ENCODE results near the gene GNE. TPM values are rescaled to one million over a fixed set of nuclear protein-coding genes. Genes with fewer than 3 reads are reported as not detected.

The GNE gene
- total and polyA plus RNA-seq, 10 donors, result 3.6 to 24.6 (median 15.6) TPM

DNA sequence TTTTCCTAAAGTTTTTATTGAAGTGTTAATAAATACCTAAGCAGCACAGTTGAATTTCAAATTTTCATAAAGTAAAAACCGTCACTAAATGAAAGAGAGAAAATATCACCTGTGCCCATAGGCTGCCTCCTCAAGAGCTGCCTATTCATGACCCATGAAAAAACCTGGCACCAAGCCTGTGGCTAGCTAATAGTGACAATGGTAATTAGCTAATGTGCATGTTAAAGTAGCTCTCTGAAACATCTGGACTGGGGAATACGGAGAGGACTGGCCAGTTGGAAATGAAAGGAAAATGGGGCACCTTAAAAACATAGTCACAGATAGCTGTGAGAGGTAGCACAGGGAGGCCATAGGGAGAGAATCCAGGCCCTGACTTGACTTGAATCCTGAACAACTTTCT, 5.4 kb upstream of the GNE start:
- Histone ChIP-seq H3K27me3 (replicated peaks in 1 of 7) (no peaks in the 10 kb centered on the region), H3K36me3 (peaks cover 0 to 6% (median 0%) of the 10 kb centered on the region in 6 donors), H3K27ac (no peak overlapping the region), H3K4me3 (no peak overlapping the region), H3K9me3 (no peaks in the 10 kb centered on the region), H3K4me1 (peaks cover 0 to 8% (median 5%) of the 10 kb centered on the region in 6 donors)
- intact Hi-C loops (cut with DNase I; ENCODE audit: low total_unique reads), result no loop called here
- no peak for DNase-seq
- TF ChIP-seq POLR2A (IDR thresholded peaks at IDR 0.05), result no peak
- TF ChIP-seq, protein P1, sequence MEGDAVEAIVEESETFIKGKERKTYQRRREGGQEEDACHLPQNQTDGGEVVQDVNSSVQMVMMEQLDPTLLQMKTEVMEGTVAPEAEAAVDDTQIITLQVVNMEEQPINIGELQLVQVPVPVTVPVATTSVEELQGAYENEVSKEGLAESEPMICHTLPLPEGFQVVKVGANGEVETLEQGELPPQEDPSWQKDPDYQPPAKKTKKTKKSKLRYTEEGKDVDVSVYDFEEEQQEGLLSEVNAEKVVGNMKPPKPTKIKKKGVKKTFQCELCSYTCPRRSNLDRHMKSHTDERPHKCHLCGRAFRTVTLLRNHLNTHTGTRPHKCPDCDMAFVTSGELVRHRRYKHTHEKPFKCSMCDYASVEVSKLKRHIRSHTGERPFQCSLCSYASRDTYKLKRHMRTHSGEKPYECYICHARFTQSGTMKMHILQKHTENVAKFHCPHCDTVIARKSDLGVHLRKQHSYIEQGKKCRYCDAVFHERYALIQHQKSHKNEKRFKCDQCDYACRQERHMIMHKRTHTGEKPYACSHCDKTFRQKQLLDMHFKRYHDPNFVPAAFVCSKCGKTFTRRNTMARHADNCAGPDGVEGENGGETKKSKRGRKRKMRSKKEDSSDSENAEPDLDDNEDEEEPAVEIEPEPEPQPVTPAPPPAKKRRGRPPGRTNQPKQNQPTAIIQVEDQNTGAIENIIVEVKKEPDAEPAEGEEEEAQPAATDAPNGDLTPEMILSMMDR (IDR thresholded peaks at IDR 0.05 in 8 of 11, conservative IDR thresholded peaks at IDR 0.05 in 3 of 11), result no peak
- TF ChIP-seq POLR2AphosphoS5 (IDR thresholded peaks at IDR 0.05), result no peak
- WGBS, 5 donors, result 87 to 97% (median 91%) methylated on average over 2 of the region's 2 CpGs

DNA sequence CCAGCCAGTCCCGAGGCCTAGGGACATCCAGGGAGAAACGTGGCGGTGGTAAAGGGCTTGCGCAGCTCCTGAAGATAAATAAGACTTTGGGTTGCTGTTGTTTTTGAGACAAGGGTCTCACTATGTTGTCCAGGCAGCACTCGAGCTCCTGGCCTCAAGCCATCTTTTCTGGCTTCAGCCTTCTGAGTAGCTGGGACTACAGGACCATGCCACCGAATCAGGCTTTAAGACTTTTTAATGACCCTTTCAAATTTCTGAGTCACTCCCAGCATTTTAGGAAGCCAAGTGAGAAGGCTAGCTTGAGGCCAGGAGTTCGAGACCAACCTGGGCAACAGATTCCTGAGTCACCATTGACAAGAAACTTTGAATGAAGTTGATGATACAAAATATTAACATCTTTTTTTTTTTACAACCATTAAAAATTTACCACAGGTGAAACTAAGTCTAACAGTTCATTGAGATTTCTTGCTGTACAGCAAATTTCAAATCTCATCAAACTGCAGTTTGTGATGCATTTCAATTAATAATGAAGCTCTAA, 817 bp upstream of the GNE start:
- Histone ChIP-seq H3K27ac (peak overlapping the region; percentile 94 to 99 (median 98)), H3K4me3 (peak overlapping the region; percentile 74 to 97 (median 88)), H3K4me1 (peaks cover 0 to 29% (median 18%) of the 10 kb centered on the region in 6 donors), H3K27me3 (replicated peaks in 1 of 7) (no peaks in the 10 kb centered on the region), H3K36me3 (no peaks in the 10 kb centered on the region), H3K9me3 (no peaks in the 10 kb centered on the region)
- intact Hi-C loops (cut with DNase I; ENCODE audit: low total_unique reads), result no loop called here
- no peak for TF ChIP-seq POLR2A (IDR thresholded peaks at IDR 0.05)
- TF ChIP-seq, protein P1 (IDR thresholded peaks at IDR 0.05 in 8 of 11, conservative IDR thresholded peaks at IDR 0.05 in 3 of 11), result no peak
- TF ChIP-seq POLR2AphosphoS5 (IDR thresholded peaks at IDR 0.05), result no peak
- WGBS, 5 donors, result 54 to 67% (median 56%) methylated on average over 7 of the region's 7 CpGs
- no peak for DNase-seq

DNA sequence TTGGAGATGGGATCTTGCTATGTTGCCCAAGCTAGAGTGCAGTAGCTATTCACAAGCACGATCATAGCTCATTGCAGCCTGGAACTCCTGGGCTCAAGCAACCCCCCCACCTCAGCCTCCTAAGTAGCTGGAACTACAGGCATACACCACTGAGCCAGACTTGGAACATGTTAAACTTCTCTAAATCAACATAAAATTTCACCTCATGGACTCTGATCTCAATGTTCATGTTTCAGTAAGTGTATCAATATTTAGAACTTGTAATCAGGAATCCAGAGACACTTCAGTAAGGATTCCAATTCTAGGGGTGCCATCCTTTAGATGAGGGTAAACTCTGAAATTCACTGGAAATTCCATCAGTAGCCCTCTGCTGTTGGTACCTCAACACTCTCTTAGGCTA, 6.8 kb downstream of the GNE start:
- no peaks in the 10 kb centered on the region for H3K9me3 ChIP-seq
- TF ChIP-seq, protein P1 (IDR thresholded peaks at IDR 0.05 in 8 of 11, conservative IDR thresholded peaks at IDR 0.05 in 3 of 11), result no peak
- H3K27ac ChIP-seq, result no peak overlapping the region
- no peak for DNase-seq
- H3K27me3 ChIP-seq (replicated peaks in 1 of 7), result no peaks in the 10 kb centered on the region
- intact Hi-C loops (cut with DNase I; ENCODE audit: low total_unique reads), result no loop called here
- 65 to 97% (median 94%) methylated on average over 1 of the region's 1 CpG for WGBS, 5 donors
- no peak overlapping the region for H3K4me3 ChIP-seq
- peaks cover 5 to 43% (median 14%) of the 10 kb centered on the region in 6 donors for H3K4me1 ChIP-seq
- peaks cover 0 to 27% (median 4%) of the 10 kb centered on the region in 6 donors for H3K36me3 ChIP-seq

DNA sequence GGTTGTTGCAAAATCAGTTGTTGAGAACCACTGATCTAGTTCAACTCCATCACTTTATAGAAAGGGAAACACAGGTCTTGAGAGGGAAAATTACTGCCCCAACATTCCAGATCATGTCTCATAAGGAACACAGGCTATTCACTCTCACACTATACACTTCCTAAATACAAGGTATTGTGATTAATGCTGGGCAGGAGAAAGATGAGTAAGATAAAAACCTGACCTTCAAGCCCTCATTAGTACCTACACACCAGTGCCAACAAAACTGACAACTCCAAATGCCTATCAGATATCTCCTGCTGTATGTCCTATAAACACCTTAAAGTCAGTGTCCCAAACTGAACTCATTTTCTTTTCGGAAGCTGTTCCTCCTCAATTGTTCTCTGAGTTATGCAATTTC, 8.2 kb downstream of the GNE start:
- peaks cover 0 to 41% (median 17%) of the 10 kb centered on the region in 6 donors for H3K36me3 ChIP-seq
- no peak overlapping the region for H3K4me3 ChIP-seq
- DNase-seq, result no peak
- intact Hi-C loops (cut with DNase I; ENCODE audit: low total_unique reads), result no loop called here
- H3K27me3 ChIP-seq (replicated peaks in 1 of 7), result no peaks in the 10 kb centered on the region
- H3K27ac ChIP-seq, result no peak overlapping the region
- TF ChIP-seq POLR2A (IDR thresholded peaks at IDR 0.05) (no peak), POLR2AphosphoS5 (IDR thresholded peaks at IDR 0.05) (no peak)
- TF ChIP-seq, protein P1 (IDR thresholded peaks at IDR 0.05 in 8 of 11, conservative IDR thresholded peaks at IDR 0.05 in 3 of 11), result no peak
- no peaks in the 10 kb centered on the region for H3K9me3 ChIP-seq
- H3K4me1 ChIP-seq, result peaks cover 5 to 35% (median 14%) of the 10 kb centered on the region in 6 donors
- 74 to 93% (median 88%) methylated on average over 1 of the region's 1 CpG for WGBS, 5 donors

Measured in spleen (tissue), 11 donors.